NT2/D1 (cell line): ENCODE results near the gene EPHA3.

ENCODE experiments used
- SUZ12 ChIP-seq: IDR thresholded peaks from 2 replicates; pipeline ENCODE4 v1.6.1; 2011; ENCODE audit not compliant: insufficient read length, insufficient read depth; ENCODE audit errors: extremely low read depth
- ZNF274 ChIP-seq: IDR thresholded peaks from 2 replicates; pipeline ENCODE4 v1.6.1; 2011; ENCODE audit warnings: mild to moderate bottlenecking, low read depth, low read length

- TF ChIP-seq SUZ12, result no peak
- no peak for TF ChIP-seq ZNF274
Measured at GRCh38 chr3:89139870-89140269, 32.4 kb downstream of the EPHA3 start.
